Fibroblast of lung (primary cell): ENCODE results near the gene AQP12B.

Experiments used
- EZH2 ChIP-seq: IDR thresholded peaks from 2 replicates; pipeline ENCODE4 v1.5.1; 2012; ENCODE audit warnings: low read length, control low read depth, mild to moderate bottlenecking; ENCODE audit errors: missing control alignments
- TF ChIP-seq, protein P1 (sequence below), 2 donors: IDR thresholded peaks in 1 of 2; conservative IDR thresholded peaks in 1 of 2; 1 replicate in 1 of 2; 2 replicates in 1 of 2; pipeline ENCODE4 v1.5.1; 2011 to 2012; ENCODE audit warnings: low read length in 2 of 2, control low read depth in 1 of 2, inconsistent platforms in 1 of 2, low read depth in 1 of 2, mild to moderate bottlenecking in 1 of 2

DNA sequence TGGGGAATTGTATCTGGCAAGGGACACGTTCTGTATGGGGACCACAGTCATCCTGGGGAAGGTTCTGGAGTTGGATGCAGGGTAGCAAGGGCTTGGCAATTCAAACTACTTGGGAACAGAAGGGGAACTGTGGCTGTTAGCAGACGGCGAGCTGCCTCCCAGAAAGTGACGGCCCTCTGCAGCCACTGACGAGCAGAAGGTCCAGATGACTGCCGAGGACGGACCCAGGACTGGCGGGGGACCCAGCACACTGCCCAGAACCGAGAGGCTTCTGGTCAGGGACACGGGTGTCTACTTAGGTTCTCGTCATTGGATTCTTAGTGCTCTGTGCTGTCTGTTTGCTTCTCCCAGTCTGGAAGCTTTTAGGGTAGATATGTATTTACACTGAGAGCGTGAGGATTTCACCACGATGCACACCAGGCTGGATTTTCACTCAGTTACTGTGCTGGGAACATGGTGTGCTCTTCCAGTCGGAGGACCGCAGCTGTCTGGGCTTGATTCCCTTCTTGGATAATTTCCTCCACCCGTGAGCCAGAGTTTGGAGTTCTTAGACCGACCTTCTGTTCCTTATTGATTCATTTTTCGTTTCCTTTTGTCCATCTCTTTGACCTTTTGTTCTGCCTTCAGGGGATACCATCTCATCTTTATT, 44.0 kb downstream of the AQP12B start:
- TF ChIP-seq, protein P1, sequence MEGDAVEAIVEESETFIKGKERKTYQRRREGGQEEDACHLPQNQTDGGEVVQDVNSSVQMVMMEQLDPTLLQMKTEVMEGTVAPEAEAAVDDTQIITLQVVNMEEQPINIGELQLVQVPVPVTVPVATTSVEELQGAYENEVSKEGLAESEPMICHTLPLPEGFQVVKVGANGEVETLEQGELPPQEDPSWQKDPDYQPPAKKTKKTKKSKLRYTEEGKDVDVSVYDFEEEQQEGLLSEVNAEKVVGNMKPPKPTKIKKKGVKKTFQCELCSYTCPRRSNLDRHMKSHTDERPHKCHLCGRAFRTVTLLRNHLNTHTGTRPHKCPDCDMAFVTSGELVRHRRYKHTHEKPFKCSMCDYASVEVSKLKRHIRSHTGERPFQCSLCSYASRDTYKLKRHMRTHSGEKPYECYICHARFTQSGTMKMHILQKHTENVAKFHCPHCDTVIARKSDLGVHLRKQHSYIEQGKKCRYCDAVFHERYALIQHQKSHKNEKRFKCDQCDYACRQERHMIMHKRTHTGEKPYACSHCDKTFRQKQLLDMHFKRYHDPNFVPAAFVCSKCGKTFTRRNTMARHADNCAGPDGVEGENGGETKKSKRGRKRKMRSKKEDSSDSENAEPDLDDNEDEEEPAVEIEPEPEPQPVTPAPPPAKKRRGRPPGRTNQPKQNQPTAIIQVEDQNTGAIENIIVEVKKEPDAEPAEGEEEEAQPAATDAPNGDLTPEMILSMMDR (conservative IDR thresholded peaks at IDR 0.05 in 1 of 2, IDR thresholded peaks at IDR 0.05 in 1 of 2; ENCODE audit: low read depth in 1 of 2, low read length in 2 of 2) = no peak
- no peak for TF ChIP-seq EZH2
